Endothelial cell of umbilical vein (primary cell): ENCODE data around the gene SLC35G6. TPM values are rescaled to one million over a fixed set of nuclear protein-coding genes. Genes with fewer than 3 reads are reported as not detected.

Experiments used
- BruUV-seq: library from RNA; stranded (reverse); fragments of 400-500 nt; replicated peaks from 2 replicates; lab custom pipeline; 2021; lab: Mats Ljungman, UMichigan
- CTCF ChIA-PET: fragments of 300-600, 350-600 bp; sonication (Branson Sonifier 250); formaldehyde crosslinking; loops from one replicate; lab custom pipeline; 2021; ENCODE audit warnings: antibody characterized with exemption, inconsistent platforms; lab: Charles Lee
- POLR2A ChIA-PET: fragments of 300-600, 350-600 bp; sonication (Branson Sonifier 250); formaldehyde crosslinking; loops from one replicate; lab custom pipeline; 2021; ENCODE audit warnings: antibody characterized with exemption, inconsistent platforms; lab: Charles Lee
- DNase-seq: peaks from one replicate; pipeline ENCODE4 v3.0.0-alpha.2; 2011; ENCODE audit warnings: low read depth, low spot score
- FAIRE-seq: peaks from 2 replicates; lab custom pipeline; 2011; peaks lifted over from hg19 to GRCh38; lab: Jason Lieb, UNC
- H2AFZ ChIP-seq: 2 replicates; pipeline ENCODE4 v1.6.0; 2012; ENCODE audit warnings: low read depth, low read length, control low read depth, inconsistent platforms
- H3K27ac ChIP-seq: 2 replicates; pipeline ENCODE4 v1.5.1; 2011; ENCODE audit warnings: low read depth, mild to moderate bottlenecking, control low read depth, low read length, moderate library complexity; ENCODE audit not compliant: insufficient read depth
- H3K27me3 ChIP-seq, 2 experiments: 2 replicates each; pipeline versions ENCODE4 v1.6.0 to v1.6.1; 2011; ENCODE audit warnings: low read length in 2 of 2, mixed read lengths in 1 of 2; ENCODE audit not compliant: control insufficient read depth in 2 of 2, insufficient read depth in 2 of 2
- H3K36me3 ChIP-seq, 2 experiments: 2 replicates in 1 of 2; 3 replicates in 1 of 2; pipeline ENCODE4 v1.5.1; 2011; ENCODE audit warnings: low read length in 2 of 2, mild to moderate bottlenecking in 1 of 2, moderate library complexity in 1 of 2; ENCODE audit not compliant: control insufficient read depth in 2 of 2, insufficient read depth in 2 of 2; ENCODE audit errors: extremely low read depth in 1 of 2
- H3K4me1 ChIP-seq: 3 replicates; pipeline ENCODE4 v1.5.1; 2011; ENCODE audit warnings: mild to moderate bottlenecking, low read length; ENCODE audit not compliant: control insufficient read depth, insufficient read depth; ENCODE audit errors: extremely low read depth
- H3K4me2 ChIP-seq: 2 replicates; pipeline ENCODE4 v1.6.1; 2011; ENCODE audit warnings: low read length, control low read depth, mixed read lengths; ENCODE audit not compliant: insufficient read depth
- H3K4me3 ChIP-seq, 3 experiments: fragments of 200-600 bp in 1 of 3; sonication (generic), shearing (Covaris generic) in 1 of 3; replicated peaks in 1 of 3; 2 replicates each; pipeline ENCODE4 v1.5.1; 2011 to 2016; ENCODE audit warnings: control low read depth in 3 of 3, low read length in 3 of 3, mild to moderate bottlenecking in 2 of 3, inconsistent platforms in 1 of 3, low read depth in 1 of 3, moderate library complexity in 1 of 3; ENCODE audit not compliant: insufficient read depth in 1 of 3
- H3K79me2 ChIP-seq: 2 replicates; pipeline ENCODE4 v1.6.0; 2012; ENCODE audit warnings: low read length, inconsistent platforms; ENCODE audit not compliant: control insufficient read depth, insufficient read depth
- H3K9ac ChIP-seq: replicated peaks from 2 replicates; pipeline ENCODE3; 2011; ENCODE audit warnings: low read length, control low read depth; ENCODE audit not compliant: insufficient read depth; ENCODE audit errors: extremely low read depth
- H3K9me1 ChIP-seq: replicated peaks from 3 replicates; pipeline ENCODE4 v1.6.0; 2011; ENCODE audit warnings: mild to moderate bottlenecking, low read length; ENCODE audit not compliant: control insufficient read depth, insufficient read depth; ENCODE audit errors: extremely low read depth
- H3K9me3 ChIP-seq: replicated peaks from 2 replicates; pipeline ENCODE4 v1.5.1; 2012; ENCODE audit warnings: low read length, inconsistent platforms; ENCODE audit not compliant: control insufficient read depth, insufficient read depth
- H4K20me1 ChIP-seq: replicated peaks from 2 replicates; pipeline ENCODE3; 2011; ENCODE audit warnings: mild to moderate bottlenecking, low read length; ENCODE audit not compliant: control insufficient read depth, insufficient read depth; ENCODE audit errors: extremely low read depth
- EZH2 ChIP-seq: IDR thresholded peaks from 2 replicates; pipeline ENCODE4 v1.6.1; 2012; ENCODE audit warnings: borderline replicate concordance, low read depth, mild to moderate bottlenecking, moderate library complexity, low read length, inconsistent platforms; ENCODE audit not compliant: severe bottlenecking
- FOS ChIP-seq: IDR thresholded peaks from 2 replicates; pipeline ENCODE4 v1.6.1; 2011; ENCODE audit warnings: mild to moderate bottlenecking, low read length, moderate library complexity, borderline replicate concordance; ENCODE audit not compliant: insufficient read depth
- GATA2 ChIP-seq: IDR thresholded peaks from 2 replicates; pipeline ENCODE4 v1.7.0; 2011; ENCODE audit warnings: low read depth, mild to moderate bottlenecking, moderate library complexity, mixed read lengths, low read length; ENCODE audit not compliant: insufficient read length, insufficient read depth
- POLR2AphosphoS5 ChIP-seq: IDR thresholded peaks from 2 replicates; pipeline ENCODE4 v1.6.1; 2012; ENCODE audit warnings: low read depth, mild to moderate bottlenecking, control low read depth, low read length, moderate library complexity; ENCODE audit not compliant: insufficient read depth
- dilution Hi-C: fragments of 300-500 bp; cut with MboI; formaldehyde crosslinking; loops from one replicate; pipeline ENCODE4 v1.15.0; 2019; ENCODE audit warnings: low sequenced_read_pairs; ENCODE audit not compliant: extremely low pct_ligation_motif_present
- intact Hi-C: fragments of 100-400 bp; cut with micrococcal nuclease; formaldehyde crosslinking; loops from one replicate; pipeline ENCODE4 v1.10.0; 2022
- polyA plus RNA-seq, 4 experiments: library from polyadenylated mRNA; depleted of rRNA in 3 of 4; stranded (reverse) in 3 of 4; unstranded in 1 of 4; fragments of >200 nt; gene quantifications; 2 replicates each; pipeline versions ENCODE4 v1.2.1 to v1.2.3, GENCODE V29; 2011 to 2012; ENCODE audit warnings: missing spikeins in 1 of 4
- total RNA-seq: library from RNA; stranded (reverse); gene quantifications from 2 replicates; pipeline ENCODE4 v1.2.3, GENCODE V29; 2021

The SLC35G6 gene
- total and polyA plus RNA-seq, 2 donors (not counting 3 experiments of a cell fraction or from before 2014, with no cell fraction given), result not detected

DNA sequence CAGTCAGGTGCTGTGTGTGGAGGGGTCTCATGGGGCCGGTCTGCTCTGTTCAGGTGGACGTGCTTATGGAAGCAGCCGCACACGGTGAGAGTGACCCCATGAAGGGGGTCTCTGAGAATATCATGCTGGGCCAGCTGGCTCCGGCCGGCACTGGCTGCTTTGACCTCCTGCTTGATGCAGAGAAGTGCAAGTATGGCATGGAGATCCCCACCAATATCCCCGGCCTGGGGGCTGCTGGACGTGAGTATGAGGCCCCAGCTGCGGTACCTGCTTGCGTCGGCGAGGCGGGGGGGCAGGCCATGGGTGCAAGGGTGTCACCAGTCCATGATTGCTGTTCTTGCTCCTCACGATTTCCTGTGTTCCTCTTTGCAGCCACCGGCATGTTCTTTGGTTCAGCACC lies 30.9 kb downstream of the SLC35G6 start:
- Histone ChIP-seq H3K9me1 (no peaks in the 10 kb centered on the region), H3K27me3 (no peaks in the 10 kb centered on the region), H3K4me2 (no peak overlapping the region), H3K36me3 (peaks cover 22 to 56% of the 10 kb centered on the region in 2 experiments), H3K27ac (no peak overlapping the region), H3K9me3 (no peaks in the 10 kb centered on the region), H3K79me2 (no peaks in the 10 kb centered on the region), H4K20me1 (no peaks in the 10 kb centered on the region), H3K4me3 (no peak overlapping the region), H3K4me1 (no peaks in the 10 kb centered on the region), H2AFZ (no peak overlapping the region), H3K9ac (no peak overlapping the region)
- no TSS peak for BruUV-seq
- no peak for DNase-seq
- ChIA-PET CTCF (interaction anchor here (1.2 to 1.8 kb wide), 2 partner anchors 48 to 75 kb away, joined by 3 to 10 read pairs; no protein-coding TSS in a partner anchor), POLR2A (no interaction called here)
- intact Hi-C loops, result no loop called here
- dilution Hi-C loops, result no loop called here
- FAIRE-seq, result no peak
- TF ChIP-seq FOS, result no peak

DNA sequence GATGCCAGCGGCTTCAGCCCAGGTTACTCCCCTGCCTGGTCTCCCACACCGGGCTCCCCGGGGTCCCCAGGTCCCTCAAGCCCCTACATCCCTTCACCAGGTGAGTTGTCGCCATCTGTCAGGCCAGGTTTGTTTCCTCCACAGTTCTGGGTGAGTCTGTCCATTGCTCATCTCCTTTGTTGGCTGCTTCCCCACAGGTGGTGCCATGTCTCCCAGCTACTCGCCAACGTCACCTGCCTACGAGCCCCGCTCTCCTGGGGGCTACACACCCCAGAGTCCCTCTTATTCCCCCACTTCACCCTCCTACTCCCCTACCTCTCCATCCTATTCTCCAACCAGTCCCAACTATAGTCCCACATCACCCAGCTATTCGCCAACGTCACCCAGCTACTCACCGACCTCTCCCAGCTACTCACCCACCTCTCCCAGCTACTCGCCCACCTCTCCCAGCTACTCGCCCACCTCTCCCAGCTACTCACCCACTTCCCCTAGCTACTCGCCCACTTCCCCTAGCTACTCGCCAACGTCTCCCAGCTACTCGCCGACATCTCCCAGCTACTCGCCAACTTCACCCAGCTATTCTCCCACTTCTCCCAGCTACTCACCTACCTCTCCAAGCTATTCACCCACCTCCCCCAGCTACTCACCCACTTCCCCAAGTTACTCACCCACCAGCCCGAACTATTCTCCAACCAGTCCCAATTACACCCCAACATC lies 31.7 kb downstream of the SLC35G6 start:
- TF ChIP-seq EZH2, result no peak
- TF ChIP-seq POLR2AphosphoS5, result no peak
- TF ChIP-seq GATA2, result no peak
- dilution Hi-C loops, result no loop called here

More for the DNA sequence above, 31.7 kb downstream of the SLC35G6 start:
- no peak overlapping the region for H3K9ac ChIP-seq
- peaks cover 22 to 55% of the 10 kb centered on the region in 2 experiments for H3K36me3 ChIP-seq
- DNase-seq (no peak), FAIRE-seq (no peak)
- no peaks in the 10 kb centered on the region for H3K4me1 ChIP-seq
- no peaks in the 10 kb centered on the region for H3K79me2 ChIP-seq
- CTCF ChIA-PET, result interaction anchor here (0.8 to 5.7 kb wide), 13 partner anchors 8 to 175 kb away, joined by 3 to 314 read pairs (median 9); partner anchors contain the start of genes SENP3, TNFSF12, TNFSF13 and TP53
- H3K4me3 ChIP-seq, result no peak overlapping the region
- H3K9me1 ChIP-seq, result no peaks in the 10 kb centered on the region
- no peak overlapping the region for H3K4me2 ChIP-seq
- H2AFZ ChIP-seq, result no peak overlapping the region
- no peaks in the 10 kb centered on the region for H3K9me3 ChIP-seq
- H3K27ac ChIP-seq, result no peak overlapping the region
- no peaks in the 10 kb centered on the region for H3K27me3 ChIP-seq
- intact Hi-C loops, result no loop called here
- no TSS peak for BruUV-seq
- H4K20me1 ChIP-seq, result no peaks in the 10 kb centered on the region
- POLR2A ChIA-PET, result interaction anchor here (0.9 to 1.1 kb wide), 2 partner anchors 29 to 47 kb away, joined by 3 read pairs; partner anchors contain the start of gene POLR2A
